Lower leg skin (tissue), 4 donors: ENCODE data around the gene FHOD3. TPM values are rescaled to one million over a fixed set of nuclear protein-coding genes. Genes with fewer than 3 reads are reported as not detected.

ENCODE experiments used
- DNase-seq, 2 donors: peaks; one replicate each; pipeline ENCODE4 v3.0.0-alpha.2; 2019; ENCODE audit warnings: low spot score in 2 of 2
- H3K4me3 ChIP-seq: fragments of 200-600 bp; sonication (generic); 2 replicates; pipeline ENCODE4 v1.5.1; 2017; ENCODE audit warnings: mild to moderate bottlenecking, low read depth; ENCODE audit not compliant: poor library complexity, severe bottlenecking
- POLR2A ChIP-seq, 2 donors: fragments of 450-650 bp; IDR thresholded peaks; one replicate each; pipeline ENCODE4 v1.6.1; 2016 to 2017; ENCODE audit warnings: antibody characterized with exemption in 2 of 2, mild to moderate bottlenecking in 1 of 2, moderate library complexity in 1 of 2
- WGBS, 2 donors: methylation state at CpG; one replicate each; pipeline ENCODE4 v1.1.5; 2018; 5-methylcytosine and 5-hydroxymethylcytosine counted together
- intact Hi-C: fragments of 100-400 bp; cut with DNase I; formaldehyde crosslinking; loops from one replicate; pipeline ENCODE4 v1.15.0; 2023; ENCODE audit warnings: low total_unique reads
- total RNA-seq, 4 donors: library from RNA; depleted of rRNA; stranded (reverse); fragments of >200 nt; gene quantifications; one replicate each; pipeline ENCODE4 v1.1.0, GENCODE V29; 2016
- TF ChIP-seq, protein P1 (sequence below), 3 donors: fragments of 450-650 bp; IDR thresholded peaks; one replicate each; pipeline ENCODE4 v1.5.1; 2016; ENCODE audit warnings: antibody characterized with exemption in 3 of 3, mild to moderate bottlenecking in 3 of 3, moderate library complexity in 2 of 3

The FHOD3 gene
- total RNA-seq, 4 donors from 2014 or later: 5.3 to 15.1 (median 7.8) TPM

DNA sequence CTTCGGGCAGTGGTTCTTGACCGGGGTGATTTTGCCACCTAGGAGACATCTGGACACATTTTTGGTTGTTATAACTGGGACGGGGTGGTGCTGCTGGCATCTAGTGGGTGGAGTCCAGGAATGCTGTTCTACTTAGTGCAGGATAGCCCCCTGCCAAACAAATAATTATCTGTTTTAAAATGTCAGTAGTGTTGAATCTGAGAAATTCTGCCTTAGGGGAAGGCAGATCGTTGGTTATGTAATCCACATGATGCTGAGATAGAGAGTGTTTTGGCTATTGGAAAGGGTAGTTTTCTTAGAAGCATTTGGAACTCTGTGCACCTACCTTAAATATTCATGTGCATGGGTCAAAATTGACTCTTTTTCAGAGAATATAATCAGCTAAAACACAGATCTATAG is 332.3 kb downstream of the FHOD3 start:
- intact Hi-C loops: no loop called here
- WGBS, 2 donors: 43 to 47% methylated on average over 4 of the region's 4 CpGs
- no peak overlapping the region for H3K4me3 ChIP-seq
- TF ChIP-seq POLR2A (IDR thresholded peaks at IDR 0.05): no peak
- TF ChIP-seq, protein P1, sequence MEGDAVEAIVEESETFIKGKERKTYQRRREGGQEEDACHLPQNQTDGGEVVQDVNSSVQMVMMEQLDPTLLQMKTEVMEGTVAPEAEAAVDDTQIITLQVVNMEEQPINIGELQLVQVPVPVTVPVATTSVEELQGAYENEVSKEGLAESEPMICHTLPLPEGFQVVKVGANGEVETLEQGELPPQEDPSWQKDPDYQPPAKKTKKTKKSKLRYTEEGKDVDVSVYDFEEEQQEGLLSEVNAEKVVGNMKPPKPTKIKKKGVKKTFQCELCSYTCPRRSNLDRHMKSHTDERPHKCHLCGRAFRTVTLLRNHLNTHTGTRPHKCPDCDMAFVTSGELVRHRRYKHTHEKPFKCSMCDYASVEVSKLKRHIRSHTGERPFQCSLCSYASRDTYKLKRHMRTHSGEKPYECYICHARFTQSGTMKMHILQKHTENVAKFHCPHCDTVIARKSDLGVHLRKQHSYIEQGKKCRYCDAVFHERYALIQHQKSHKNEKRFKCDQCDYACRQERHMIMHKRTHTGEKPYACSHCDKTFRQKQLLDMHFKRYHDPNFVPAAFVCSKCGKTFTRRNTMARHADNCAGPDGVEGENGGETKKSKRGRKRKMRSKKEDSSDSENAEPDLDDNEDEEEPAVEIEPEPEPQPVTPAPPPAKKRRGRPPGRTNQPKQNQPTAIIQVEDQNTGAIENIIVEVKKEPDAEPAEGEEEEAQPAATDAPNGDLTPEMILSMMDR (IDR thresholded peaks at IDR 0.05): no peak
- DNase-seq: no peak

DNA sequence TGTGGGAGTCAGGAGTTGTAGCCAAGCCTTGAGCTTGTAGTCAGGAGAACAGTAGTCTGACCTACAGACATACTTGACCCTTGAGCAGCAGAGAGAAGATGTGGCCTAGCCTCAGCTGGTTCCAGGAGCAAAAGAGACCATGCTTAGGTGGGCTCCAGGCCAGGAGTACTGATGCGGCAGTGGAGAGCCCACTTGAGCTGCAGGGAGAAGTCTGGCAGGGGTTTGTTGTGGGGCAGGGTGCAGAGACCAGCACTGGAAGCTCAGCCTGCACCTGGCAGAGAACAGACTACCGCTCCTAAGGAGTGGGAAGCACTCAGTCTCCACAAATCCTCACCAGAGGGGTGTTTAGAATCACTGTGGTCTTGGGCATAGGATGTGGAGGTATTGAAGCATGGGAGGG is 333.4 kb downstream of the FHOD3 start:
- DNase-seq: no peak
- 83 to 100% methylated on average over 2 of the region's 2 CpGs for WGBS, 2 donors
- no peak overlapping the region for H3K4me3 ChIP-seq
- intact Hi-C loops: no loop called here
- TF ChIP-seq, protein P1 (IDR thresholded peaks at IDR 0.05): no peak
- no peak for TF ChIP-seq POLR2A (IDR thresholded peaks at IDR 0.05)

DNA sequence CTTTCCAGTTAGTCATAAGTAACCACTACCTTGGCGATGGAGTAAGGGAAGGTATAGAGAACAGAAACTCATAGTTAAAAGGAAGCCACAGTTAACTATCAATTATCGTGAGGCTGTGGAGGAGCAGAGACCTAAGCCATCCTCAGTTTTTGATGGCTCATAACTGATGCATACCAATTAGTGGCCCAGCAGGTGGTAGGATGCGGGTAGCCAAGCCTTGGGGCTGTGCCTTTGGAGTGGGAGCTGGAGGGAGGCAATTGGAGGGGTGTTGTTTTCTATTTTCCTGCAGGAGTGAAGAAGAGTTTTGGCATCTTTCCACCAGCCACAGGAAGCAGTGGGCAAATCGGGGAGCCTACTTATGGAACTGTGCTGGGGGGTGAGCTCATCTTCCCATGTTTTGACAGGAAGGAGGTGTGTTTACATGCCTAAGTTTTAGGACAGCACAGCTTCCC is 336.5 kb downstream of the FHOD3 start:
- TF ChIP-seq, protein P1 (IDR thresholded peaks at IDR 0.05): no peak
- no peak for TF ChIP-seq POLR2A (IDR thresholded peaks at IDR 0.05)
- WGBS, 2 donors: 36 to 51% methylated on average over 4 of the region's 4 CpGs
- intact Hi-C loops: no loop called here
- no peak for DNase-seq
- no peak overlapping the region for H3K4me3 ChIP-seq

DNA sequence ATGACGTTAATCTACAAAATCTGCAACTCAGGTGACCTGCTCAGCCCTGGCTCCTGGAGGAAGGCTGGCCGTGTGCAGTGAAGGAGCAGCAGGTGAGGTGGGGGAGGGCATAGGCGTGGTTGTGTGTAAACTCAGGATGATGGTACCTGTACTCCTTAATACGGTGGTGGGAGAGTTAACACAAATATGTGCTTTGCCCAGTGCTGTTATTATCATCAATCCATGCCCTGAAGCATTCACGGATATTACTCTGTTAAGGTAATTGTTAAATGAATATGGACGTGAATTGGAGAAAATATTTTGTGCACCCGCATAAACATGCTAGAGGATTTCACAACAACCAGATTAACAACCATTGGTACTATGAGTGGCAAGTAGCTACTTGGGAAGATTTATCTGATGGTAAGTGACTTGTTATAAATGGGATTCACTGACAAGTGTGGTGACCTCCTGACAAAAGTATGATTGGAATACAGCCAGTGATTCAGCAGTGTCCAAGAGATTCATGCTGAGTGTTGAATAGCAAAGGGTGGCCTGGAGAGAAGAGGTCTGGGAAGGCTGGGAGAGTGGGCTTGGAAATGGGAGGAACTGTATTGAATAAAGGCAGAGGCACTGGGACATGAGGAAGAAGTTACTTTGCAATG is 337.2 kb downstream of the FHOD3 start:
- intact Hi-C loops: no loop called here
- no peak overlapping the region for H3K4me3 ChIP-seq
- no peak for TF ChIP-seq POLR2A (IDR thresholded peaks at IDR 0.05)
- TF ChIP-seq, protein P1 (IDR thresholded peaks at IDR 0.05): no peak
- DNase-seq: no peak
- 52 to 68% methylated on average over 7 of the region's 7 CpGs for WGBS, 2 donors

DNA sequence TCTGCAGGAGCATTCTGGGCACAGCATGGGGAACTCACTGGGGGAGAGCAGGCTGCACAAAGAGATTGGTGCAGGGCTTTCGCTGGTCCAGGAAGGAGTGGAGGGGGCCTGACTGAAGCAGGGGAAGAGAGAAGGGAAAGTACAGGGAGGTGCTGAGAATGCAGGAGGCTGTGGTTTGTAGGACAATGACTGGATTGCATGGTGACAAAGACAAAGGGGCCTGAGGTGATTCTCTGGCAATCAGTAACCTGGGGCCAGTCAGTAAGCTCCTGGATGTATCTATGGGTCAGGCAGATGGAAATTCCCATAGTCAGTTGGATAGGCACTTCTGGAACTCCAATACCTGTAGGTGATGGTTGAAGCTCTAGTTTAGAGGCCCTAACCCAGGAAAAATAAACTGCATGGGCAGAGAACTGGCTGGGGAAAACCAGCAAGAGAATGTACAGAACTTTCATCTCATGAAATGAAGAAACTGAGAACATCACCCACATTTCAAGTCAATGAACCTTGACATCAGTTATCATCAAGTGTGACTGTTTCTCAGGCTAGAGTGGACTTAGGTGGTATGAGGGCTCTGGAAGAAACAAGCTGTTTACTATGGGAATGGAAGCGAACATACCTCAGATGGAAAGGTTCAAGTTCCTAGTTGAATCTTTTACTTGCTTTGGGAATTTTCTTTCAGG is 338.0 kb downstream of the FHOD3 start:
- H3K4me3 ChIP-seq: no peak overlapping the region
- DNase-seq: no peak
- TF ChIP-seq, protein P1 (IDR thresholded peaks at IDR 0.05): no peak
- TF ChIP-seq POLR2A (IDR thresholded peaks at IDR 0.05): no peak
- intact Hi-C loops: no loop called here
- 91% methylated on average over 2 of the region's 2 CpGs for WGBS, 2 donors
